Fibroblast of skin of right biceps (primary cell): ENCODE measurements around the gene FHOD3.
A peak's percentile ranks its signal among the peaks of the same experiment; 100 is the strongest.

Source experiments
- DNase-seq: peaks from one replicate; pipeline ENCODE4 v3.0.0-alpha.2; 2013

Gene FHOD3

DNA sequence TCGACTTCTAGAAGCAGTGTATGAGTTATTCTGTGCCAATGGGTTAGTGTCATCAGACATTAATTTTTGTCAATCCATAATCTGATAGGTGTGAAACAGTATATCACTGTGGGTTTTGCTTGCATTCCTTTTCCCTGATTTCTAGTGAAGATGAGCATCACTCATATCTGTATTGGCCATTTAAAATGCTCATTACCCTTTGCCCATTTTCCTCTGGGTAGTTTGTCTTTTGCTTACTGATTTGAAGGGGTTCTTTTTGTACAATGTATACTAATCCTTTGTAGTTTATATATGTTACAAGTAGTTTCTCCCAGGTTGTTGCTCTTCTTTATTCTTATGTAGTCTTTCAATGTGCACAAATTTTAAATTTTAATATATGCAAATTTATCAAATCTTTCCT is 379.1 kb downstream of the FHOD3 start:
- no peak for DNase-seq

DNA sequence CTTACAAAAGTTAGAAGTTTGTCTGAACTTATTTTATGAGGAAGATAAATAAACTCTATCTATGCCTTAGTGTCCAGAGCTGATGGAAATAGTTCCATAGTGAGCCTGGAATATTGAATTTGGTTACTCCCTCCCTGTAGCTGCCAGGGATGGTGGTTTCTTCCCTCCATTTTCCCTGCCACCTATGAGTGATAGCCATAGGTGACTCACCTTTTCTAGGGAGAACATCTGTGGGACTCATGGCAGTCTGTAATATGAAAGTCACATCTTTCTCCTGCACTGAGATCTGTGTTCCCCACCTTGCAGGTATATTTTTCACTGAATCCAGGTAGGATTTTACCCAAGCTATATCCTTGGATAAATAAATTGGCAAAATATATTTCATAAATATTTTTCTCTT is 382.5 kb downstream of the FHOD3 start:
- no peak for DNase-seq

DNA sequence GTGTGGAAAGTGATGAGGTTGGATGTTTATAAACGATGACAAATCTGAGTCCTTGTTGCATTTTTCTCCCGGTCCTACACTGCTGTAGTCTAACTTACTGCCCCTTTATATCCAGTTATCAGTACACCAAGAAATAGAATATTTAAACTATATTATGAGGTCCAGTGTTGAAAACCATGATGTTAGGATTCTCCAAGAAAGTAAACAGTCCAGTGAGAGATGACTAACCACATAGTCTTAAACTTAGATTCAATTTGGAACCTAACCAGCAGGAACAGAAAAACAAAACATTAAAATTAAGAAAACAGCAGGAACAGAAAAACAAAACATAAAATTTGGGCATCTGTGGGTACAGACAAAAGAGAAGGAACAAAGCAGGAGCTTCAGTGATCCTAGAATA is 388.1 kb downstream of the FHOD3 start:
- no peak for DNase-seq

GRCh38 chr18:36688020-36688965 is 390.8 kb downstream of the FHOD3 start:
- DNase-seq, result peak; percentile 67

DNA sequence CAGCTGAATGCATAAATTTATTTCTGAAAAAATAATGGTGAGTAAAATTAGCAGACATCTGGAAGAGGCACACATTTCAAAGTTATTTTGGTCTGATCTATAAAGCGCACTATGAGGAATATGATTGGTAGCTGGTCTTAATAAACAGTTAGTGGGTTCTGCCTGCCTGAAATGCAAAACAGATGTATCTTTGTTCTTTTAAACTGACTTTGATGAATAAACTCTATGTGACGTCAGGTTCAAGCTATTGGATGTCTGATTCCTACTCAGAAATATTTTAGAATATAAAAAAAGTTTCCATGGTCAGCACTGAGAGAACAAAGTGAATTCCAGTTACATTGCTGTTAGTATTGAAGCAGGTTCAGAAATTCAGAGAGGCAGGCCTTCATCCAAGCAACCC is 394.9 kb downstream of the FHOD3 start:
- peak; percentile 91 for DNase-seq

DNA sequence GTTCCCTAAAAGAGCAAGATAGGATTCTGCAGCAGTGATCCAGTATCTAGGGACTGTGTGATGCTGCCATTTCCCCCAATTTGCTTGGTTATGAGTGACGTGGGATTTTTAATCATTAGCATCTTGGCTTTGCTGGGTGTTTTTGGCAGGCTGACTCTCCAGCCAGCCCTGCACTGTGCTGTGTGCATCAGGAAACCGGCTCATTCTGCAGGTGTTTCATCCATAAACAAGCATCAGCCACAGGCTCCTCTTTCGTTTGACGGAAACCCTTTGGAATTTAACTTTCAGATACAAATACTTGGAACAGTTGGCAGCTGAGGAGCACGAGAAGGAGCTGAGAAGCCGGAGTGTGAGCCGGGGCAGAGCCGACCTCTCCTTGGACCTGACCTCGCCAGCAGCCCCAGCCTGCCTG is 395.4 kb downstream of the FHOD3 start:
- DNase-seq, result peak; percentile 56

DNA sequence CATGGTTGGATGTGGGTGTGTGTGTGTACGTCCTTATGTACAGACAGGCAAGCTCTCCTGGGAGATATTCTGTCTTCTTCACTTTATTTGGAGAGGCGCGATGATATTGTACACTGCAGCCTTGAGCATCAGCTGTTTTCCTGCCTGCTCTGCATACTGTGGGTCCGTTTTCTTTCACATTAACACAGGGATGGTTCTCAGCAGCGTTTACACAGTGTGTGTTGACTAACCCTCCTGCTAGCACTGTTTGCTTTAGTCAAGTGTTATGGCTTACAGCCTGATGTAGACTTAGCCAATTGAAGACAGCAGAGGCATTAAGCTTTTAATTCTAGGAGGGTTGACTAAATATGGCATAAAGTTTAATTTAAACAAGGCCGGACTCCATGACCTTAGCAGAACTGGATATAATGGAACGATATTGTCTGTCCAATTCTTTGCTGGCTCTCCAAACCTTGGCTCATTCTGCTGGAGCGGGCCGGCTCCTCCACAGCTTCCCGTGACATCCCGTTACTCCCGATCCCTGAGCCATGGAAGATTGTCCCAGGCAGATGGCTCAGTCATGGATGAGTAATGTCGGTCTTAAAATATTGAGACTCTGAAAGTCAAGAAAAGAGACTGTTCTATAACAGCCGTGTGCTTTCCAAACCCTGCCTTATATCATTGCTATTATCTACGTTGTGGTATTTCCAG is 396.6 kb downstream of the FHOD3 start:
- DNase-seq, result peak; percentile 68

GRCh38 chr18:36695806-36696205 is 398.3 kb downstream of the FHOD3 start:
- DNase-seq, result no peak

DNA sequence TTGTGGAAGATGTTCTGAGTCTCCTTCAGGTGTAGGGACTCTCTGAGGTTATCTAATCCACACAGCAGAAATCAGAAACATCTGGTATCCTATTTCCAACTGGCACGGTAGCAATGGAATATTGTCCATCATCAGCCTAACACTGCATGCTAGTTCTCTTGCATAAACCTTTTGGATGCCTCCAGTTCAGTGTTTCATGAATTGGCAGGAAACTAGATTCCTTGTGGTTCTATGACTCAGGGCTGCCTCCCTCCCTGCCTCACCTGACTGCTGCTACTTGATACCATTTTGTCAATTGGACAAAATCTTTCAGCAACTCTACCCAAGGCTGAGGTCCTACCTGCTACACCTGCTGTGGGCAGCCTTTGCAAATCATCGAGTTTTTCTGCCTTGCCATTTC is 400.4 kb downstream of the FHOD3 start:
- peak; percentile 81 for DNase-seq

GRCh38 chr18:36700955-36701354 is 403.4 kb downstream of the FHOD3 start:
- DNase-seq, result no peak

DNA sequence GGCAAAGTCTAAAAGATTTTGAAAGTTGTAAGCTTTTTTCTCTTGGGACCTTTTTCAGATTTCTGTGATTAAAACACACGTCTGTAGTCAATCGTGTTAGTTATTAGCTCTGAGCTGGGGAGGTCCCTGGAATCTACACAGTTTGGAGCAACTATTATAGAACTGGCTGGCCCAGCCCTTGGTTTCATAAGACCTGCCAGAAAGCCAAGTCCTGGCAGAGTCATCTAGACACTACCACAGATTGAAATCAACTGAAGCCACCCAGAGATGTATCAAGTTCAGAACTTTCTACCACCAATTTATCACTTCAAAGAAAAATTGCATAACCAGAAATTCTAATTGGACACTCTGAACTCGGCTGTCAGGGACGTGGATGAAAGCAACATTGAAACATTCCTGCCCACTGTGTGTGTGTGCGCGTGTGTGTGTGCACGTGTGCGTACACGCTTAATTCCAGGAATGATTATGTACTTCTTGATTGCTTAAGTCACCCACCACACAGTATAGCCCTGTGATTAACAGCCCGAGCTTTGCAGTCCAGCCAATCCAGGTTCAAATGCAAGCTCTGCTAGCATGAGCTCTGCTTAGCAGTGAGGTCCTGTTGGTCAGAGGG is 405.0 kb downstream of the FHOD3 start:
- DNase-seq, result peak; percentile 28

DNA sequence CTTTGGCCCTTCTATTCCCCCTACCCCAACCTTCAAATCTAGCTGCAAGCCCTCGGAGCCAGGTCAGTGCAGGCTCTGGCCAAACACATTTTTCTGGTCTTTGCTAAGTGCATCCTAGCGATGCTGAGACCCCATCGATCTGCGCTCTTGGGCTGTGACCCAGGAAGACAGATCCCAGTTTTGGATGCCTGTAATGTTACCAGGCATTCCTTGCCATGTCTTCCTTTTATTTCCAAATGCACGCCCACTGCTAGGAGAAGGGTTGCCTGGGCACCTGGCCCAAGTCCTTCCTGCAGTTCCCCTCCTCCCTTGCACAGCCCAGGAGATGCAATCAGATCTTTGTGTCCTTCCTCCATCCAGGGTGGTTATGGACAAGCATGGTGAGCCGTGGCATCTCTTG is 406.6 kb downstream of the FHOD3 start:
- DNase-seq, result no peak

DNA sequence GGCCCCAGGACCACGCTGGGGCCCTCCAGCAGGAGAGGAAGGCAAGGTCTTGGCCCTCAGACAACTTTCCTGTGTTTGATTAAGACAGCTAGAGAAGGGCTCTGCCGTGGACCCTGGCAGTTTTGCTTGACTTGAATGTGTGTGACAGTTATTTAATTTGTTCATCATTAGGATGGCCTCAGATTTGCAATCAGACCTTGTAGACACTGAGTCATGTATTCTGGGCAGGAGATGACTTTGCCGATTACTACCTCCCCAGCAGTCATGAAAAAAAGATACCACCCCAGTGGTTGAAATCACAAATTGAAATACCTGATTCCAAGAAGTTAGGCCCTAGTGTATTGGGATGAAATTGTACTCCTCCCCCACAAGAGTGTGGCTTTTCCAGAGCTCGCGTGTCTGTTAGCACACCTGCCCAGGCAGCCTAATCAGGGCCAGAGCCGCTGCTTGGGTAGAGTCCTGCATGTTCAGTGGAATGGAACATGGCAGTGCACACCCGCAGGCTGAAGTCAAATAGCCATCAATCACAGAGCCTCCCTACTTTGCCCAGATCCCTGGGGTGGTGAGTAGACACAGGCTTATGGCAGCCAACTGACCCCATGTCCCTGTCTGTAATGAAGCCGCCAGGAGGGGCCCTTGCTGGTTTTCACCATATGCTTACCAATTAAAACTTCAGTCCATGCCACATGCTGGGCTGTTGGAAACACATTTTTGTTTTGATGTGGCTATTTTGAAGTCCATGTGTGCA is 408.8 kb downstream of the FHOD3 start:
- peak; percentile 69 for DNase-seq

DNA sequence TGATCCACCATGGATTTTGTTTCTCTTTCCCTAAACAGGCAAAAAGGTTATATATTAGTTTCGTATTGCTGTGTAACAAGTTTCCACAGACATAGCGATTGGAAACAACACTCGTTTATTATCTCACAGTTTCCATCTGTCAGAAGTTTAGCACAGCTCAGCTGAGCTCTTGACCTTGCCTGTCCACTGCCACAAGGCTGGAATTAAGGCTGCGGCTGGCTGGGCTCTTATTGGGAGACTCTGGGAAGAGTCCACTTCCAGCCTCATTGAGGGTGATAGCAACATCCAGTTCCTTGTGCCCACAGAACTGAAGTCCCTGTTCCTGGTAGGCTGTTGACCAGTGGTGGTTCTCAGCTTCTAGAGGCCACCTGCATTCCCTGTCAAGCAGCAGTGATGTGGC is 410.9 kb downstream of the FHOD3 start:
- no peak for DNase-seq

DNA sequence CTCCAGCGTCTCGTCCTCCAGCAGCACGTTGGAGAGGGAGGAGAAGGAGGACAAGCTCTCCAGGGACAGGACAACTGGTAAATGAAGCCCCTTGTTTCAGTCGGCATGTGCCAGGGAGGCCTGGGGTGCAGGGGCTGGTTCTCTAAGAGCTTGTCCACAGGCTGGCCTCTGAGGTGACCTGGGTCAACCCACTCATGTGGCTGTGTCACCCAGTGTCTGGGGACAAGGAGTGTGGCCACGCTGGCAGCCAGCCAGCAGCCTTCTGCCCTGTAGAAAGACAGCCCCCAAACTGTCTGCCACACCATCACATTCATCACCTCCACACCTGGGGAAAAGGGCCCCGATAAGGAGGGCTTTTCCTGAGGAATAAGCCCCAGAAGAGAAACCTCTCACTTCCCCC is 411.8 kb downstream of the FHOD3 start:
- no peak for DNase-seq

DNA sequence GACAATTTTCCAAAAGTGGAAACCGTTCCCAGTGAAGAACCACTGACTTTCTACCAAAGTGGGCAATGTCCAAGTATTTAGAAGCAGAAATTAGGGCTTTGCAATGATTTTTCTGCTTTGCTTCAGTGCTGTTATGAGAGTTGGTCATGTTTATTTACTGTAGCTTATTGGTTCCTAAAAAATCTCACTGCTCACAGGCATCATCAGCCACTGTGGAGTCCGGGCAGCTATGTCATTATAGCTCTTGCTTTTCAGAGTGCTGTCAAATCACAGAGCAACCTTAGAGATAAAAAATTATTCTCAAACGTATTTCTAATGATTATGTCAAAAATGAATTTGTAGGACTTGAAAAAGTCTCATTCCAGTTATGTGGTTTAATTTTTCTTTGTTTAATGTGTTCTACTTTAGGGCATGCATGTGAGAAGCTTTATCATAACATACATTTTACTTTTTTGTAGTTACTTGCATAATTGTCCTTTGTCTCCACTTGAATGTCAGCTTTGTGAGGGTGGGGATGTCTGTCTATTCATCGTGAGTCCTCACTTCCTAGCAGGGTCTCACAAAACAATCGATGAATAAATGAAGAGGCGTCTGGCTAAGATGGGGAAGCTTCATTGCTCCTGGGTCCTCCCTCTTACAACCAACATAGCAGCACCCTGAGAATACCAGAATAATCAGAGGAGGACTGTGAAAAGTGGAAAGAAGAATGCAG is 413.7 kb downstream of the FHOD3 start:
- no peak for DNase-seq

DNA sequence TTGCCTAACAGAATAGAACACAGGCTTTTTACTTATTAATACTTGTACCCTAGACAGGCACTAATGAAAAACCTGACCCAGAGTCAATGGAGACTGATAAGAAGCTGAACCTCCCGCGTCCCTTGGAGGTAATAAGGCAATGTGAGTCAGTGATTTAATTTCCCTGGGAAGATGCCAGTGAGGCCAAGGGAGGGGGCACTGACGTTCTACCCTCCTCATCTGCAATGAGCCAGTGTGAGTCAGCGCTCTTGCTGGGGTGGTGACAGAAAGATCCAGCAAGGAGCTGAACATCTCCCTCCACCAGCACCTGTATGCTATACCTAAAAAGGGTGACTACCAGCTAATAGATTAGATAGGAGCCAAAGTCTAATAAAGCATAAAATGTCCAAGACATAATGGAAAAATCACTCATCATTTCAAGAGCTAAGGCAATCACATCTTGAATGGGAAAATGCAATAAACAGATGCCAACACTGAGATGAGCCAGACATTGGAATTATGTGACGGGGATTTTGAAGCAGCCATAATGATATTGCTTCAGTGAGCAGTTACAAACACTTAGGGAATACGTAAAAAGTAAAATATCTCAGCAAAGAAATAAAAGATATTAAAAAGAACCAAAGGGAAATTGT is 414.4 kb downstream of the FHOD3 start:
- peak; percentile 87 for DNase-seq

GRCh38 chr18:36714476-36714875 is 417.0 kb downstream of the FHOD3 start:
- DNase-seq, result no peak

DNA sequence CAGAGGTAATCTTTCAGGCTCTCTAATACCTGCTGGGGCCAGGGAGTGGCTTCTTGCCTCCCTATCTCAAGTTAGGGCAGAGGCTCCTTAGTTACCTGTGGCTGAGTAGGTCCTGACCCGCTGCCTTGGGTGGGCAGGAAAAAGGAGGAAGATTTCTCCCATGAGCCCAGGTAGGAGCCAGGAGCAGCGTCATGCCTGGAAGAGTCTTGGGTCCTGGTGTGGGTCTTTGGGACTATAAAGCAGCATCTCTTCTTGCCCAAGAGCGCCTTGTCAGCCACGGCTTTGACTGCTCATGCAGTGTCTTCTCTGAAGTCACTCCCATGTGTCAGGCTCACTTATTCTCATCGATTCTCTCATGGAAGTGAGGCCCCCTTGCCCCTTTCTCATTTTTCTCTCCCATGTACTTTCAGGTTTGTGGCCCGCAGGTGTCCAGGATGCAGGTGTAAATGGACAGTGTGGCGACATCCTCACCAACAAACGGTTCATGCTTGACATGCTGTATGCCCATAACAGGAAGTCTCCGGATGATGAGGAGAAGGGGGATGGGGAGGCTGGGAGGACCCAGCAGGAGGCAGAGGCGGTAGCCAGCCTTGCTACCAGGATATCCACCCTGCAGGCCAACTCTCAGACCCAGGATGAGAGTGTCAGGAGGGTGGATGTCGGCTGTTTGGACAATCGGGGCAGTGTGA is 420.1 kb downstream of the FHOD3 start:
- DNase-seq, result no peak

- no peak for DNase-seq
Observed at GRCh38 chr18:36718705-36719328, 421.3 kb downstream of the FHOD3 start.

DNA sequence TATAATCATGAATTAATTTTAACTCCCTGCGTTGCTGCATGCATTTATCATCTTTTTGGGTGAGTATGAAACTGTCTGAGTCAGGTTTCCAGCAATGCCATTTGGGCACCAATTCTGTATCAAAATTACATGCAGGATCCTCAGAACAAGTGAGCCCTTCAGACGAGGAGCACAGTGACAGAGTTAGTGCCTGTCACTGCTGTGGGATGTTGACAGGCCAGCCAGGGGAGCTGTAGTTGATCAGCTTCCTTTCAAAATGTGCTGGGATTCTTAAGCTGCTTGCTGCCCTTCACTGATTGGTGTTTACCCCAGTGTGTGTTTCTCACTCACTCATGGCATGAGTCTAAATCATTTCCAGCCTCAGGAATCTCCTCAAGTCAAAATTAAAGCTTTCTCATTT is 422.1 kb downstream of the FHOD3 start:
- DNase-seq, result no peak
